ELR (cell line): ENCODE data around the gene ZNF488.
A peak's percentile ranks its signal among the peaks of the same experiment; 100 is the strongest.
"Not testable (repeated sequence)": the region's sequence is repeated elsewhere in the genome, so short reads cannot be mapped to it uniquely, and the experiment has no call there.

Source experiments
- DNase-seq: peaks from one replicate; pipeline ENCODE4 v3.0.0-alpha.2; 2015; ENCODE audit warnings: low read depth

Gene ZNF488

GRCh38 chr10:47384148-47384921 lies at the start of gene ZNF488:
ZNF488 (minus strand) TSS chr10:47384293; CDS start chr10:47368829, 15,464 bp downstream.
- peak; percentile 80 for DNase-seq

GRCh38 chr10:47425813-47426419 lies 41.8 kb upstream of the ZNF488 start:
- DNase-seq: no peak

- DNase-seq: no peak
These were observed 40.1 kb upstream of the ZNF488 start for GRCh38 chr10:47424231-47424630.

- peak; percentile 39 for DNase-seq
These were observed 39.4 kb upstream of the ZNF488 start for GRCh38 chr10:47423476-47423875.

DNA sequence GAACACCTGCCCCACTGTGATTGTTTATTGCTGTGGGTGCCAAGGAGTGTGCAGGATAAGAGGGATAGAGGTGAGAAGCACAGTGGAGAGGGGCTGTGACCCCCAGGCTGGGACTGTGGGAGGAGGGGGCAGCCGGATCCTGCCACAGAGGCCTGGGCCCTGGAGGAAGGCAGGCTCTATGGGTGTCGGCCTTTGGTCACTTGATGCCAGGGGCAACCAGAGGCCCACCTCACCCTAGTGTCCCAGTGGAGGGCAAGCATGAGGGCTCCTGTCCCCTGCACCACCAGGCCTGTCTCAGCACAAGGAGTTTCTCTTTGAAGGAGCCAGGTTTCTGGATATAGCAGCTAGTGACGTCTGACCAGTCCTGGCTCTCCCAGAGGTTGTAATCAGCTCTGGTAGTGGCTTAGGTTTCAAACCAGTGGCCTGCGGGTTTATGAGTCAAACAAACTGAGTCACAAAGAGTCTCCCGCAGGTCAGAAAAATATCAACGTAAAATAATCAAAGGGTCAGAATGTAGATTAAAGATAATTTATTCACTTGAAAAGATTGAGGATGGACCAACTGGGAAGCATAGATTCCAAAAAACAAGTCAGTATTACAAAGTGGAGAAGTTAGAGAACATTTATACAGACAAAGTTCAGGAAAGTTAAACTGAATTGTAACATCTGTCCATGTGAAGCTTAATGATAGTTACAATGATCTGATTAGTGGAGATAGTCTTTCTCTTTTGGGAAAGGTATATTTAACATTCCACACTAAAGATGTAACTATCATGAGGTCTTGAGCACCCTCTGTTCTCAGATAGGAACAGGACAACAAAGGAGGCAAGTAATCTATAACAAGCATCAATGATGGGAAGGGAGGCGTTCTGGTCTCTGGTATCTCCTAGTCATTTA lies 37.2 kb upstream of the ZNF488 start:
- DNase-seq: peak; percentile 95

- DNase-seq: no peak
These were observed 36.4 kb upstream of the ZNF488 start for GRCh38 chr10:47420305-47421056.

DNA sequence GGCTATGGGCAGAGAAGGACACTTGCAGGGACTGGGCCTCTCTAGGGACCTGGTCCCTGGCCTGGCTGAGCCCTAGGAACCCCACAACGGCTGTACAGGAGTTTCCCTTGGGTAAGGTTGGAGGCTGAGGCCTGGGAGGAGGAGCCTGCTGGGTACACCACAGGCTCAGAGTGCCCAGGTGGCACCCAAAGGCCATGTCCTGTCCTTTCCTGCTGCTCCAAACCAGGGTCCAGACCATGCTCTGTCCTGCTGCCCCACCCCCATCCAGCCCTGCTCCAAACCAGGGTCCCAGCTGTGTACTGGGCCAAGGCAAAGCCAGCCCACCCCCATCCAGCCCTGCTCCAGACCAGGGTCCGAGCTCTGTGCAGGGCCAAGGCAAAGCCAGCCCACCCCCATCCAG lies 35.3 kb upstream of the ZNF488 start:
- DNase-seq: no peak

DNA sequence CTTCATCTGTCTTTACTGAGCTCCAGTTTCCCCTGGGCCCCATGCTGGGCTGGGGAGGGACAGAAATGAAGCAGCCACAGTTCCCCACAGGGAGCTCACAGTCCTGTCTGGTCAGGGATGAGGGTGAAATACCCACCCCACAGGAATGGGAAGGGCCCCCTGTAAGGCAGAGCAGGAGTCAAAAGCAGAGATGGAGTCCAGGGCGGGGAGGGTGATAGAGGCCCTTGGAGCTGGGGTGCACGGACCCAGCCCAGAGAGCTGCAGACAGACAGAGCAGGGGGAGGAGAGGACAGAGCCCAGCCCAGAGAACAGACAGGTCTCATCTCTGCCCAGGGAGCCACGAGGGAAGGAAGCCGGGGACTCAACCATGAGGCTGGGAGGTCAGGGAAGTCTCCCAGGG lies 34.9 kb upstream of the ZNF488 start:
- no peak for DNase-seq

DNA sequence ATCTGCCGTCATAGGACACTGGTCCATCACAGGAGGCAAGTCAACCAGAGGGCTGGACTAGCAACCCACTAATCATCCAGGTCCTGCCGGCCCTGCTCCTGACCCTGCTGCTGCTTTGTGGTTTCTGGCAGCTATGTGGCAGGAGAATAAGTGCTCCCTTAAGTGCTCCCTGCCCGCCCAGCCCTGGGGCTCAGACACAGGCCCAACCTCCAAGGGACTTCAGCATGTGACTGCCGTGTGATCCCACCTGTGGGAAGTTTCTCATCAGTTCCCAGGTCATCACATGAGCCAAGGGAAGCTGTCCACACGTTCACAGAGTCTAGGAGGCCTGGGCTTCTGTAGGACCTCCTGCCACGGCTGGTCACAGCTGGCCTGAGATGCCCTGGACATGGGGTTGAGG lies 34.2 kb upstream of the ZNF488 start:
- DNase-seq: no peak

- not testable (repeated sequence) for DNase-seq
These were observed 32.5 kb upstream of the ZNF488 start for GRCh38 chr10:47416305-47417218.

DNA sequence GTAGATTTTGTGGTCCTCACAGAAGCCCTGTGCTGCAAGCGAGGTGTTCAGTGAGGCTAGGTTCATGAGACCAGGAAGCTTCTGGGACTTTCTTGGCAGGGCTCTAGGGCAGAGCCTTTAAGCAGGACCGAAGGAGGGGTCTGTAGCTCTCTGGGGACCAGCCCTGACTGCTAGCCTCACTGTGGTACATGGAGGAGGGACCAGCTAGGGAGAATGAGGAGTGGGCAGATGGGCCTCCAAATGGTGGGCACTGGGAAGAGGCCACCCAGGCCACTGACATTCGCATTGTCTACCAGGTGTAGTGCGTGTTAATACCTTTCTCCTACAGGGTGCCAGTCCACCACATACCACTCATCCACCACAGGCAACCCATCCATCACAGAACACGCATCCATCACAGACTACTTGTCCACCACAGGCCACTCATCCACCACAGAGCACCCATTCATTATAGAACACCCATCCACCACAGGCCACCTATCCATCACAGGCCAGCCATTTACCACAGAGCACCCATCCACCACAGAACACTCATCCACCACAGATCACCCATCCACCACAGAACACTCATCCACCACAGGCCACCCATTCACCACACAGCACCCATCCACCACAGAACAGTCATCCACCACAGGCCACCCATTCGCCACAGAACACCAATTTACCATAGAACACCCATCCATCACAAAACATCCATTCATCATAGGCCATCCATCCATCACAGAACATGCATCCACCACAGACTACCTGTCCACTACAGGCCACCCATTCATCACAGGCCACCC lies 31.6 kb upstream of the ZNF488 start:
- DNase-seq: no peak

DNA sequence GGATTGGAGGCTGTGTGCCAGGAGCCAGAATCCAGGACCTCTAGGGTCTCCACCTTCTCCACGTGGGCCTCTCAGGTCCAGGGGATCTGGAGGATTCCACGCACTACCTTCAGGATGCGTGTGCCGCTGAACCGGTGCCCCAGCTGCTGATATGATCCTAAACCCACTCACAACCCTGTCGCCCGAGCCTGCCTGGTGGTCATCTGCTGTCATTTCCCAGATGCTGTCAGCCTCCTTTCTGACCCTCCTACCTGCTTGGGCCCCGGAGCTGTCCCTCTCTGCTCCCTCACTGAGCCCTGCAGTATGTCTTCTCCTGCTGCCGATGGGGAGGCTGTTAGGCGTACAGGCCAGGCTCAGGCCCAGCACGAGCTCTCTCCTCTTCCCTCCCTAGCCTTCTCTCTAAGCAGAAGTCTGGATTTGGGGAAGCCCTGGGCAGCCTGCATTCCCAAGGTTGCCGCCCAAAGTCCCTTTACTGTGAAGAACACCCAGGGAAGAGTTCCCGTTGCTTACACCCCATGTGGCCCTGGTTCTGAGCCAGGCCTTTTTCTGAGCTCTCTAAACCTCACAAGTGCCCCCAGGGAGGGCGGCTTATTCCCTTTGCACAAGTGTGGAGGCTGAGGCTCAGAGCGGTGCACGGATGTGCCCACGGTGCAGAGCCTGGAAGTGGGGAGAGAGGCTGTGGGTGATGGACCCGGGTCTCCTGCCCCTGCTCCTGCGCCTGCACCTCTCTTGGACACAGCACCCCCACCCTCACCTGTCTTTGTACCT lies 30.8 kb upstream of the ZNF488 start:
- DNase-seq: no peak

DNA sequence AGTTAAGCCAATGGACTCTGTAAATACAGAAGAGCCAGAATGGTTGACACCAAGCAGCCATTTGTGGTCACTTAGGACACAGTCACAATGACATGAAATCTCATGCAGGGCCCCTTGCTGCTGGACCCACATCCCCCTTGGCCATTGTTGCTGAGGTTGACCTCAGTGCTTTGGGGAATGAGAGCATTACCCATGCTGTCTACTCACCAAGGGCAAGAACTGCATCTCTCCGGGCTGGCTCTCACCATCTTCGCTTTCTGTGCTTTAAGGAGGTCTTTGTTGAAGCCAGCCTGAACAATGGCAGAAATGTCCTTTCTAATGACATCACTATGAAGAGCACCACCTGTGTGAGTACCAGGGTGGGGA lies 30.1 kb upstream of the ZNF488 start:
- no peak for DNase-seq

- no peak for DNase-seq
These were observed 29.6 kb upstream of the ZNF488 start for GRCh38 chr10:47413531-47414226.

GRCh38 chr10:47412869-47413268 lies 28.8 kb upstream of the ZNF488 start:
- DNase-seq: peak; percentile 64

GRCh38 chr10:47412177-47412730 lies 28.2 kb upstream of the ZNF488 start:
- no peak for DNase-seq

DNA sequence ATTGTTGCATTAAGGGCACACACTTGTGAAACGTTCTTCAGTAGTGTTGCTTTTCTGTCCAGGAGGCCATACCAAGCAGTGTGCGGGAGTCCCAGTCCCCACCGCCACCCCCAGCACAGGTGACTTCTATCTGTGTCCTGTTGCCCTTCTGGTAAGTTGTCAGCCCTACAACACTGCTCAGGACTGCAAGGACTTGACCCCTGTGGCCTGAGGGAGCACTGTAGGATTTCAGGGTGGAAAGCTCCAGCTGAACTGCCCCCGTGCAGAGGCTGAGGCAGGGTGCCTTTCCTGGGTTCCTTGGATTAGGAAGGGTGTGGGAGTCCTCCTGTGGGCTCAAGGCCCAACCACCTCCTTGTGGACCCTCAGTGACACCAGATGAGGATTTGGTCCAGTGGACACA lies 26.8 kb upstream of the ZNF488 start:
- DNase-seq: no peak

- no peak for DNase-seq
These were observed 26.2 kb upstream of the ZNF488 start for GRCh38 chr10:47410271-47410670.
